T-helper 17 cell (primary cell): ENCODE measurements around the gene TAF7L. TPM values are rescaled to one million over a fixed set of nuclear protein-coding genes. Genes with fewer than 3 reads are reported as not detected.

ENCODE experiments used
- ATAC-seq: fragments of 150-1000 bp; cut with Tn5 transposase; 2 replicates; pipeline ENCODE4 v1.10.0; 2021; ENCODE audit warnings: mild to moderate bottlenecking, moderate library complexity
- DNase-seq, 3 donors: peaks; one replicate each; pipeline versions ENCODE4 v3.0.0 to v3.0.0-alpha.2; 2020 to 2021
- H3K9me3 ChIP-seq: one replicate; pipeline ENCODE4 v1.7.0; 2013; ENCODE audit warnings: low read length, mild to moderate bottlenecking; ENCODE audit not compliant: control insufficient read depth, poor library complexity, severe bottlenecking
- H3K27ac Mint-ChIP-seq: one replicate; pipeline ENCODE4 v1.8.0; 2022; ENCODE audit warnings: mild to moderate bottlenecking, moderate library complexity, mixed read lengths
- H3K27me3 Mint-ChIP-seq: one replicate; pipeline ENCODE4 v1.8.0; 2022; ENCODE audit warnings: mixed read lengths
- H3K36me3 Mint-ChIP-seq: one replicate; pipeline ENCODE4 v1.8.0; 2022; ENCODE audit warnings: low read depth, mixed read lengths
- H3K4me1 Mint-ChIP-seq: one replicate; pipeline ENCODE4 v1.8.0; 2022; ENCODE audit warnings: mild to moderate bottlenecking, mixed read lengths
- H3K4me3 Mint-ChIP-seq: one replicate; pipeline ENCODE4 v1.8.0; 2022; ENCODE audit warnings: mild to moderate bottlenecking, moderate library complexity, mixed read lengths
- total RNA-seq, 4 donors: library from RNA in 2 of 4; stranded (reverse) in 2 of 4; gene quantifications; one replicate each; pipeline ENCODE4 v1.2.3 and lab custom pipeline; 2022 to 2026

The TAF7L gene
- total RNA-seq, 2 donors from 2014 or later: not detected

- H3K9me3 ChIP-seq: no peaks in the 10 kb centered on the region
- Mint-ChIP-seq H3K4me3 (no peak overlapping the region), H3K36me3 (no peaks in the 10 kb centered on the region), H3K27ac (no peak overlapping the region), H3K4me1 (peaks cover 2% of the 10 kb centered on the region), H3K27me3 (no peaks in the 10 kb centered on the region)
- no peak for ATAC-seq
- no peak for DNase-seq
These were observed 33.5 kb downstream of the TAF7L start for GRCh38 chrX:101257448-101258258.

GRCh38 chrX:101252634-101253033 lies 38.5 kb downstream of the TAF7L start:
- Mint-ChIP-seq H3K36me3 (no peaks in the 10 kb centered on the region), H3K27me3 (no peaks in the 10 kb centered on the region), H3K4me3 (no peak overlapping the region), H3K27ac (no peak overlapping the region), H3K4me1 (no peaks in the 10 kb centered on the region)
- ATAC-seq (no peak), DNase-seq (no peak)
- no peaks in the 10 kb centered on the region for H3K9me3 ChIP-seq

GRCh38 chrX:101241531-101241930 lies 49.6 kb downstream of the TAF7L start:
- no peak overlapping the region for H3K4me3 Mint-ChIP-seq
- H3K27me3 Mint-ChIP-seq: no peaks in the 10 kb centered on the region
- no peaks in the 10 kb centered on the region for H3K36me3 Mint-ChIP-seq
- ATAC-seq (no peak), DNase-seq (no peak)
- H3K27ac Mint-ChIP-seq: no peak overlapping the region
- H3K4me1 Mint-ChIP-seq: no peaks in the 10 kb centered on the region
- H3K9me3 ChIP-seq: no peaks in the 10 kb centered on the region

GRCh38 chrX:101237041-101237440 lies 54.1 kb downstream of the TAF7L start:
- no peak for ATAC-seq
- no peaks in the 10 kb centered on the region for H3K27me3 Mint-ChIP-seq

GRCh38 chrX:101232316-101232715 lies 58.8 kb downstream of the TAF7L start:
- Mint-ChIP-seq H3K27ac (no peak overlapping the region), H3K36me3 (peaks cover 4% of the 10 kb centered on the region), H3K4me1 (no peaks in the 10 kb centered on the region), H3K27me3 (no peaks in the 10 kb centered on the region), H3K4me3 (no peak overlapping the region)
- no peak for DNase-seq
- no peaks in the 10 kb centered on the region for H3K9me3 ChIP-seq
- no peak for ATAC-seq

More at GRCh38 chrX:101237041-101237440, 54.1 kb downstream of the TAF7L start:
- no peak overlapping the region for H3K4me3 Mint-ChIP-seq
- no peaks in the 10 kb centered on the region for H3K9me3 ChIP-seq
- no peak overlapping the region for H3K27ac Mint-ChIP-seq
- no peak for DNase-seq
- H3K36me3 Mint-ChIP-seq: no peaks in the 10 kb centered on the region
- H3K4me1 Mint-ChIP-seq: no peaks in the 10 kb centered on the region

- no peak overlapping the region for H3K27ac Mint-ChIP-seq
- peaks cover 4% of the 10 kb centered on the region for H3K36me3 Mint-ChIP-seq
- no peaks in the 10 kb centered on the region for H3K9me3 ChIP-seq
- no peak overlapping the region for H3K4me3 Mint-ChIP-seq
- no peak for ATAC-seq
- H3K27me3 Mint-ChIP-seq: no peaks in the 10 kb centered on the region
- no peak for DNase-seq
- no peaks in the 10 kb centered on the region for H3K4me1 Mint-ChIP-seq
These were observed 60.1 kb downstream of the TAF7L start for GRCh38 chrX:101231080-101231479.

- no peak for ATAC-seq
- H3K36me3 Mint-ChIP-seq: peaks cover 4% of the 10 kb centered on the region
- no peaks in the 10 kb centered on the region for H3K9me3 ChIP-seq
- H3K27me3 Mint-ChIP-seq: no peaks in the 10 kb centered on the region
- H3K4me1 Mint-ChIP-seq: no peaks in the 10 kb centered on the region
- H3K27ac Mint-ChIP-seq: no peak overlapping the region
- no peak for DNase-seq
- no peak overlapping the region for H3K4me3 Mint-ChIP-seq
These were observed 60.5 kb downstream of the TAF7L start for GRCh38 chrX:101230636-101231035.

- Mint-ChIP-seq H3K4me1 (no peaks in the 10 kb centered on the region), H3K27ac (no peak overlapping the region), H3K27me3 (no peaks in the 10 kb centered on the region), H3K4me3 (no peak overlapping the region), H3K36me3 (peaks cover 4% of the 10 kb centered on the region)
- ATAC-seq (no peak), DNase-seq (no peak)
- H3K9me3 ChIP-seq: no peaks in the 10 kb centered on the region
These were observed 62.0 kb downstream of the TAF7L start for GRCh38 chrX:101229170-101229569.

- ATAC-seq: no peak
- H3K27me3 Mint-ChIP-seq: no peaks in the 10 kb centered on the region
- H3K4me1 Mint-ChIP-seq: peaks cover 6% of the 10 kb centered on the region
- H3K27ac Mint-ChIP-seq: no peak overlapping the region
- no peaks in the 10 kb centered on the region for H3K36me3 Mint-ChIP-seq
- H3K4me3 Mint-ChIP-seq: no peak overlapping the region
- no peaks in the 10 kb centered on the region for H3K9me3 ChIP-seq
- no peak for DNase-seq
These were observed 67.9 kb downstream of the TAF7L start for GRCh38 chrX:101223226-101223625.

GRCh38 chrX:101220662-101221260 lies 70.4 kb downstream of the TAF7L start:
- ATAC-seq (no peak), DNase-seq (no peak)
- Mint-ChIP-seq H3K27ac (peak overlapping the region; percentile 4), H3K4me3 (peak overlapping the region; percentile 21), H3K27me3 (no peaks in the 10 kb centered on the region), H3K4me1 (peaks cover 6% of the 10 kb centered on the region), H3K36me3 (no peaks in the 10 kb centered on the region)
- no peaks in the 10 kb centered on the region for H3K9me3 ChIP-seq

GRCh38 chrX:101219864-101220346 lies 71.2 kb downstream of the TAF7L start:
- Mint-ChIP-seq H3K4me3 (peak overlapping the region; percentile 76), H3K4me1 (peaks cover 6% of the 10 kb centered on the region), H3K27ac (peak overlapping the region; percentile 4), H3K27me3 (no peaks in the 10 kb centered on the region), H3K36me3 (no peaks in the 10 kb centered on the region)
- peak; percentile 30 for ATAC-seq
- H3K9me3 ChIP-seq: no peaks in the 10 kb centered on the region
- no peak for DNase-seq

- no peaks in the 10 kb centered on the region for H3K9me3 ChIP-seq
- H3K27ac Mint-ChIP-seq: peak within 1 kb of the TSS; percentile 4
- H3K36me3 Mint-ChIP-seq: no peaks in the 10 kb centered on the region
- no peaks in the 10 kb centered on the region for H3K27me3 Mint-ChIP-seq
- DNase-seq: no peak
- ATAC-seq: no peak
- peaks cover 6% of the 10 kb centered on the region for H3K4me1 Mint-ChIP-seq
- peak within 1 kb of the TSS; percentile 76 for H3K4me3 Mint-ChIP-seq
These were observed 71.8 kb downstream of the TAF7L start, which contains the start of gene DRP2 for GRCh38 chrX:101219116-101219863. Gene DRP2 (plus strand): TSS chrX:101219786. CDS start chrX:101231648, 11,862 bp downstream.
